ENCODE results near the gene BCR. TPM values are rescaled to one million over a fixed set of nuclear protein-coding genes. Genes with fewer than 3 reads are reported as not detected.
A peak's percentile ranks its signal among the peaks of the same experiment; 100 is the strongest.

BCR gene
- total RNA-seq, 1 donor from 2014 or later, result 118 TPM

DNA sequence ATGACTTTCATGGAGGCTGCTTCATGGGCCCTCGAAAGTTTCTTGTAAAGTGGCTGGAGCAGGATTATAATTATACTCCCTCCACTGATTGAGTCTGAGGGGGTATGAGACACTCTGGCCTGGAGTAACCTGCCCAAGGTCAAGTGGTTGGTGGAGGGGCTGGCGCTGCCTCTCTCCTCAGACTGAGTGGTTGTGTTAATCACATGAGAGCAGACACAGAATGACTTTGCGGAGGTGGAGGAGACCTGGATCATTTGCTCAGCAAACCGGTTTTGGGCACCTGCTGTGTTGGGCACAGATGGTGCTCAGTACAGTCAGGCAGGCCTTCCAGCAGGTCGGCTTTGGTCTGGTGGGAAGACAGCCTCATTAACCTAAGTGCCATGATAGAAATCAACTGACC is 11.8 kb downstream of the BCR start:
- FAIRE-seq, result no peak
- Histone ChIP-seq H3K4me3 (ENCODE audit: low read depth, low read length) (no peak overlapping the region), H3K27me3 (ENCODE audit: control insufficient read depth, insufficient read depth, low read length) (no peaks in the 10 kb centered on the region), H3K36me3 (ENCODE audit: control insufficient read depth, insufficient read depth, low read length) (peaks cover 6% of the 10 kb centered on the region)
- TF ChIP-seq, protein P1, sequence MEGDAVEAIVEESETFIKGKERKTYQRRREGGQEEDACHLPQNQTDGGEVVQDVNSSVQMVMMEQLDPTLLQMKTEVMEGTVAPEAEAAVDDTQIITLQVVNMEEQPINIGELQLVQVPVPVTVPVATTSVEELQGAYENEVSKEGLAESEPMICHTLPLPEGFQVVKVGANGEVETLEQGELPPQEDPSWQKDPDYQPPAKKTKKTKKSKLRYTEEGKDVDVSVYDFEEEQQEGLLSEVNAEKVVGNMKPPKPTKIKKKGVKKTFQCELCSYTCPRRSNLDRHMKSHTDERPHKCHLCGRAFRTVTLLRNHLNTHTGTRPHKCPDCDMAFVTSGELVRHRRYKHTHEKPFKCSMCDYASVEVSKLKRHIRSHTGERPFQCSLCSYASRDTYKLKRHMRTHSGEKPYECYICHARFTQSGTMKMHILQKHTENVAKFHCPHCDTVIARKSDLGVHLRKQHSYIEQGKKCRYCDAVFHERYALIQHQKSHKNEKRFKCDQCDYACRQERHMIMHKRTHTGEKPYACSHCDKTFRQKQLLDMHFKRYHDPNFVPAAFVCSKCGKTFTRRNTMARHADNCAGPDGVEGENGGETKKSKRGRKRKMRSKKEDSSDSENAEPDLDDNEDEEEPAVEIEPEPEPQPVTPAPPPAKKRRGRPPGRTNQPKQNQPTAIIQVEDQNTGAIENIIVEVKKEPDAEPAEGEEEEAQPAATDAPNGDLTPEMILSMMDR (IDR thresholded peaks at IDR 0.05; ENCODE audit: insufficient read depth, low read length, severe bottlenecking), result no peak
- peak; percentile 62 for DNase-seq (ENCODE audit: low read depth)

DNA sequence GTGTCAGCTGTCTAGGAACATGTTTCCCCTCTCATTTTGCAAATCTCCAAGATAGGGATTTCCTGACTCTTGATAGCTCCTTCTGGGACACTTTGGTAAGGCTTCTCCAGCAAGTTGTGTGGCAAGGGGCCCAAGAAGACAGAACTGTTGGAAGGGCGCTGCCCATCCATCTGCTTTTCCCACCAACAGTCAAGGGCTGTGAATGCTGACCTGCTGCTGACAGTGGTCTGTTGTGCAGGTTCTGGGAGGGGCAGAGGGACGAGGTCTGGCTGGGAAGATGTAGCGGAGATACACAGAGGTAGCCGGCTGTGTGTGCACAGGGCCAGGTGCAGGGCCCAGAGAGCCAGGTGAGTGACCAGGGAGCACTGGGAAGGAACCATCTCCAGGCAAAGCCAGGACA is 12.2 kb downstream of the BCR start:
- TF ChIP-seq, protein P1 (IDR thresholded peaks at IDR 0.05; ENCODE audit: insufficient read depth, low read length, severe bottlenecking), result no peak
- no peak for FAIRE-seq
- no peaks in the 10 kb centered on the region for H3K27me3 ChIP-seq (ENCODE audit: control insufficient read depth, insufficient read depth, low read length)
- no peak for DNase-seq (ENCODE audit: low read depth)
- H3K4me3 ChIP-seq (ENCODE audit: low read depth, low read length), result no peak overlapping the region
- H3K36me3 ChIP-seq (ENCODE audit: control insufficient read depth, insufficient read depth, low read length), result peaks cover 8% of the 10 kb centered on the region

DNA sequence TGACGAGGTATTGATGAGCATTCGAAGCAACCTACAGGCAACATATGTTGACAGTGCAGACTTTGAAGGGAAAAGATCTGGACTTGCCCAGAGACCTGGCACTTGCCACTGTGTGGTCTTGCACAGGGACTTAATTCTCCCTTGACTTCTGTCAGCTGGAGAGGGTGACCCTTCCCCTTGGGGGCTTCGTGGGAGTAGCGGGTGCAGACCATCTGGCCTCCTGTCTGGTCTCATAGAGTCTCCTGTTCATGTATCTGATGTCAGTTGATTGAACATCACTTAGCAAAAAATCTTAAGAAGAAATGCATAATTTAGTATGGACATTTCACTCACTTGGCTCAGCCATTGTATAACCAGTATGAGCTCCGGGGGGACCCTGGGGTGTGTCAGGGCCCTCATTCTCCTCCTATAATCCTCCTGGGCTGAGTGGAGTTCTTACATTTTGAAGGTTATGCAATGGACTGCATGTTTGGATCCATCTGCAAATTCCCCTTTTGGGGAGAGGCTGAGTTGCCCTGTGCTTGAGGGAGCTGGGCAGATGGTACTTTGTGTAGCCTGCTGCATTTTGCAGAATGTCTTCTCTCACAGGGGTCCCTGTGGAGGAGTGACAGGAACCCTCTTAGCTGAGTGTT is 13.0 kb downstream of the BCR start:
- TF ChIP-seq, protein P1 (IDR thresholded peaks at IDR 0.05; ENCODE audit: insufficient read depth, low read length, severe bottlenecking), result no peak
- no peak for DNase-seq (ENCODE audit: low read depth)
- FAIRE-seq, result no peak
- Histone ChIP-seq H3K27me3 (ENCODE audit: control insufficient read depth, insufficient read depth, low read length) (no peaks in the 10 kb centered on the region), H3K36me3 (ENCODE audit: control insufficient read depth, insufficient read depth, low read length) (peaks cover 2% of the 10 kb centered on the region), H3K4me3 (ENCODE audit: low read depth, low read length) (no peak overlapping the region)

DNA sequence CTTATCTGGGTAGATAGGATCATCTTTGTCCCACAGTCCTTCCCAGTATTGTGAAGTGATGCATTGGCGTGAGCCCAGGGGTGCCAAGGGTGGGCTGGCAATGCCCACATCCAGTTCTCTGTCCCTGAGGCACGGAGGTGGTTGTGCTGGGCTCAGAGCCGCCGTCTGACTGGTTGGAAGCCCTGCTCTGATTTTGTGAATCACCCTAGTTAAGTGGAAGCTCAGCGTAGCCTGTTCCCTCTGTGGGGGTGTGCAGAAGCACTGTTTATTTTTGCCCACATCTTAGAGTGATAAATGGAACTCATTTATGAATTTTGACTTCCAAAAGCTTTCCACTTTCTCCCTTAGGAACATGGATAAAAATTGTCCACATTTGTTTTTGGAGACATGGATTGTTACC is 13.6 kb downstream of the BCR start:
- no peak overlapping the region for H3K4me3 ChIP-seq (ENCODE audit: low read depth, low read length)
- TF ChIP-seq, protein P1 (IDR thresholded peaks at IDR 0.05; ENCODE audit: insufficient read depth, low read length, severe bottlenecking), result no peak
- H3K27me3 ChIP-seq (ENCODE audit: control insufficient read depth, insufficient read depth, low read length), result no peaks in the 10 kb centered on the region
- DNase-seq (ENCODE audit: low read depth) (no peak), FAIRE-seq (no peak)
- peaks cover 3% of the 10 kb centered on the region for H3K36me3 ChIP-seq (ENCODE audit: control insufficient read depth, insufficient read depth, low read length)

DNA sequence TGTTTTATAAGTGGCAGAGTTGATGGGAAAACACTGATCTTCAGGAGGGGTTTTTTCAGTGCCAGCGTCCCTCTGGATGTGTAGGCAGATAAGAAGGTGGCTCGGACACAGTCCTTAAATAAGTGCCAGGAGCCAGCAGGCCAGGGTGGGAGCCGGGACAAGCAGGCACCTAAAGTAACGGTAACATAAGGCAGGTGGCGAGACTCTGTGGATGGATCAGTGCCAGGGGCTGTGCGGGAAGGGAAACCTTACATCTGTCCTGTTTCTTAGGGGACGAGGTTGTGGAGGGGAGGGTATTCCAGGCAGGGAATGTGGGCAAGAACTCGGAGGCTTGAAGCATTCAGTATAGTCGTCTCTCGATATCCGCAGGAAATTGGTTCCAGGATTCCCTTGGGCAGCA is 15.9 kb downstream of the BCR start:
- Histone ChIP-seq H3K36me3 (ENCODE audit: control insufficient read depth, insufficient read depth, low read length) (peaks cover 5% of the 10 kb centered on the region), H3K27me3 (ENCODE audit: control insufficient read depth, insufficient read depth, low read length) (no peaks in the 10 kb centered on the region), H3K4me3 (ENCODE audit: low read depth, low read length) (no peak overlapping the region)
- TF ChIP-seq, protein P1 (IDR thresholded peaks at IDR 0.05; ENCODE audit: insufficient read depth, low read length, severe bottlenecking), result no peak
- DNase-seq (ENCODE audit: low read depth) (no peak), FAIRE-seq (no peak)

DNA sequence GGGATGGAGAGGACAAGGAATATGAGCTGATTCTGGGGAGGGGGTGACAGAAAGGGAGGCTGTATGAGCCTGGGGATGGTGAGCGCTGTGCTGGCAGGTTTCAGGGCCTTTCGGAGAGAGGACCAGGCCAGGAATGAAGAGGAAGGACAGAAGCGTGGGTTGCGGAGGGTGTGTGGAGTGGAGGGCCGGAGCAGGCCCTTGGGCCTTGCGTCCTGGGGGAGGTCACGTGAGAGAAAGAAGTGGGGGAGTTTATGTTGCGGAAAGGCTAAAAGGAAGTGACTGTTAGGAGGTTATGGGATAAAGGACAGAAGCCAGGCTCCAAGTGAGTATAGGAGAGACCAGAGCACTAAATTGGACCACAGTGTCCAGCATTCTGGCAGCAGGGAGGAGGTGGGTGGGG is 17.5 kb downstream of the BCR start:
- H3K4me3 ChIP-seq (ENCODE audit: low read depth, low read length), result no peak overlapping the region
- FAIRE-seq, result no peak
- TF ChIP-seq, protein P1 (IDR thresholded peaks at IDR 0.05; ENCODE audit: insufficient read depth, low read length, severe bottlenecking), result no peak
- peaks cover 5% of the 10 kb centered on the region for H3K36me3 ChIP-seq (ENCODE audit: control insufficient read depth, insufficient read depth, low read length)
- DNase-seq (ENCODE audit: low read depth), result no peak
- H3K27me3 ChIP-seq (ENCODE audit: control insufficient read depth, insufficient read depth, low read length), result no peaks in the 10 kb centered on the region
